ENCODE results near the gene CYP2W1.

- no peak for TF ChIP-seq CTCF (IDR thresholded peaks at IDR 0.05)
- TF ChIP-seq POLR2AphosphoS5 (IDR thresholded peaks at IDR 0.05): no peak
- no peak for TF ChIP-seq EP300 (IDR thresholded peaks at IDR 0.05)
Measured at GRCh38 chr7:1009747-1010146, 26.8 kb downstream of the CYP2W1 start.

All from gastroesophageal sphincter (tissue), 3 donors.